Sigmoid colon (tissue), 7 donors: ENCODE measurements around the gene GPR27. TPM values are rescaled to one million over a fixed set of nuclear protein-coding genes. Genes with fewer than 3 reads are reported as not detected.

Experiments
- DNase-seq: peaks from one replicate; pipeline ENCODE4 v3.0.0-alpha.2; 2019
- H3K27ac ChIP-seq, 4 donors: fragments of 200-600 bp; sonication (generic); one replicate each; pipeline ENCODE4 v1.5.1; 2016 to 2019; ENCODE audit warnings: mild to moderate bottlenecking in 1 of 4
- H3K27me3 ChIP-seq, 3 donors: fragments of 200-600 bp; sonication (generic); one replicate each; pipeline ENCODE4 v1.5.1; 2019; ENCODE audit warnings: mild to moderate bottlenecking in 1 of 3
- H3K36me3 ChIP-seq, 4 donors: fragments of 200-600 bp; sonication (generic); one replicate each; pipeline ENCODE4 v1.5.1; 2016 to 2019
- H3K4me1 ChIP-seq, 4 donors: fragments of 200-600 bp; sonication (generic); one replicate each; pipeline ENCODE4 v1.5.1; 2017 to 2019
- H3K4me3 ChIP-seq, 4 donors: fragments of 200-600 bp; sonication (generic); one replicate each; pipeline ENCODE4 v1.5.1; 2017 to 2019; ENCODE audit warnings: mild to moderate bottlenecking in 2 of 4, moderate library complexity in 1 of 4
- H3K9me3 ChIP-seq, 4 donors: fragments of 200-600 bp in 3 of 4; sonication (generic) in 3 of 4; one replicate each; pipeline versions ENCODE4 v1.5.1 to v1.6.1; 2013 to 2019
- EP300 ChIP-seq, 4 donors: sonication (generic); formaldehyde crosslinking; IDR thresholded peaks; one replicate each; pipeline ENCODE4 v1.6.1; 2017; ENCODE audit warnings: antibody characterized with exemption in 4 of 4
- POLR2A ChIP-seq, 2 donors: fragments of 450-650 bp; IDR thresholded peaks; one replicate each; pipeline ENCODE4 v1.6.1; 2016; ENCODE audit warnings: antibody characterized with exemption in 2 of 2, mild to moderate bottlenecking in 2 of 2, moderate library complexity in 2 of 2
- POLR2AphosphoS5 ChIP-seq, 4 donors: sonication (generic); formaldehyde crosslinking; IDR thresholded peaks; one replicate each; pipeline ENCODE4 v1.6.1; 2017; ENCODE audit warnings: antibody characterized with exemption in 4 of 4
- WGBS, 2 donors: extraction: QIAGEN DNeasy Blood & Tissue Kit; methylation state at CpG; one replicate each; pipeline ENCODE4 v1.1.7; 2013; 5-methylcytosine and 5-hydroxymethylcytosine counted together
- intact Hi-C: fragments of 100-400 bp; cut with DNase I; formaldehyde crosslinking; loops from one replicate; pipeline ENCODE4 v1.15.1; 2023
- polyA plus RNA-seq, 3 donors: library from polyadenylated mRNA; stranded (reverse); fragments of 200-250 nt; gene quantifications; one replicate each; pipeline ENCODE4 v1.2.3, GENCODE V29; 2013
- total RNA-seq, 4 donors: library from RNA; depleted of rRNA; stranded (reverse); fragments of >200 nt; gene quantifications; one replicate each; pipeline ENCODE4 v1.1.0, GENCODE V29; 2016
- TF ChIP-seq, protein P1 (sequence below), 4 experiments: fragments of 450-650 bp in 3 of 4; fragments of 200-600 bp in 1 of 4; IDR thresholded peaks; one replicate each; pipeline ENCODE4 v1.5.1; 2016 to 2019; ENCODE audit warnings: antibody characterized with exemption in 4 of 4, mild to moderate bottlenecking in 3 of 4, moderate library complexity in 2 of 4
- donor health status: healthy with polysubstance abuse.
- donor health status: Bipolar disorder and iron deficiency.
- donor health status: healthy.

GPR27 gene
- total and polyA plus RNA-seq, 7 donors, result 0.33 to 1.4 (median 0.95) TPM; not detected in 1

DNA sequence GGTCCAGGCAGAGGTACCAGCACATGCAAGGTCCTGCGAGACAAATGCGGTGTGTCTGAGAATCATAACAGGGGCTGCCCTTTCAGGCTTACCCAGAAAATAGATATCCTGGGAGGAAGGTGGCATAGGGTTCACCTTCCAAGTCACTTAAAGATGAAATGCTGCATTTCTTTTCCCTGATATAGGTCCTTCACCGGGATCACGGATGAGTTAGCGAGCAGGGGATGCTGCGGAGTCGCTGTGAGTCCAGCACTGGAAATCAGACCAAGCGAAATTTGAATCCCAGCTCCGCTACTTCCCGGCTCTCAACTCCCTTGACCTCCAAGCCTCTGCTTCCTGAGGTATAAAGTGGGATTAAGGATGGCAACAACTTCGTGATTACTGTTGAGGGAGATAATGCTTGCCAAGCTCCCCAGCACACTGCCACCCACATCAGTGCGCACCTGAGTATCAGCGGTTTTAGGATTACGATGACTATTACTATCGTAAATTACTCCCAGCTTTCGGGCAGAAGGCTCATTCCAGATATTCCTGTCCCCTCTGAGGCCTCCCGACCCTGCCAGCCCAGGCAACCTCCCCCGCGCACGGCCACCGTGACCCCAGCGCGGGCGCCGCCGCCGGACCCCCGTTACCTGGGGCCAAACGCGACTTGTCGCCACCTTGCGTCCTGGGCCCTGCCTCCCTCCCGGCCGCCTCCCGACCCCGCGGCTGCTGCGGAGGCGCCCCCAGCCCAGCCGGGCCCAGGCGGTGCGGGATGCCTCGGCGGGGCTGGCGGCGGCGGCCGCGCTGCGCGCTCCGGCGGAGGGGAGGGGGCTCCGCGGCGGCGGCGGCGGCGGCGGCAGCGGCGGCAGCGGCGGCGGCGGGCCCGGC, 589 bp upstream of the GPR27 start:
- TF ChIP-seq POLR2A (IDR thresholded peaks at IDR 0.05) (no peak), POLR2AphosphoS5 (IDR thresholded peaks at IDR 0.05) (no peak), EP300 (IDR thresholded peaks at IDR 0.05) (no peak)
- TF ChIP-seq, protein P1, sequence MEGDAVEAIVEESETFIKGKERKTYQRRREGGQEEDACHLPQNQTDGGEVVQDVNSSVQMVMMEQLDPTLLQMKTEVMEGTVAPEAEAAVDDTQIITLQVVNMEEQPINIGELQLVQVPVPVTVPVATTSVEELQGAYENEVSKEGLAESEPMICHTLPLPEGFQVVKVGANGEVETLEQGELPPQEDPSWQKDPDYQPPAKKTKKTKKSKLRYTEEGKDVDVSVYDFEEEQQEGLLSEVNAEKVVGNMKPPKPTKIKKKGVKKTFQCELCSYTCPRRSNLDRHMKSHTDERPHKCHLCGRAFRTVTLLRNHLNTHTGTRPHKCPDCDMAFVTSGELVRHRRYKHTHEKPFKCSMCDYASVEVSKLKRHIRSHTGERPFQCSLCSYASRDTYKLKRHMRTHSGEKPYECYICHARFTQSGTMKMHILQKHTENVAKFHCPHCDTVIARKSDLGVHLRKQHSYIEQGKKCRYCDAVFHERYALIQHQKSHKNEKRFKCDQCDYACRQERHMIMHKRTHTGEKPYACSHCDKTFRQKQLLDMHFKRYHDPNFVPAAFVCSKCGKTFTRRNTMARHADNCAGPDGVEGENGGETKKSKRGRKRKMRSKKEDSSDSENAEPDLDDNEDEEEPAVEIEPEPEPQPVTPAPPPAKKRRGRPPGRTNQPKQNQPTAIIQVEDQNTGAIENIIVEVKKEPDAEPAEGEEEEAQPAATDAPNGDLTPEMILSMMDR (IDR thresholded peaks at IDR 0.05), result no peak
- intact Hi-C loops, result no loop called here

GRCh38 chr3:71754610-71755253, 1.1 kb downstream of the GPR27 start:
- WGBS, 2 donors, result 22 to 43% methylated on average over 65 of the region's 65 CpGs
- Histone ChIP-seq H3K9me3 (no peaks in the 10 kb centered on the region), H3K27me3 (peaks cover 0 to 7% (median 0%) of the 10 kb centered on the region in 3 donors), H3K27ac (no peak overlapping the region), H3K4me3 (peak overlapping the region; percentile 24 to 56 (median 52)), H3K4me1 (peaks cover 0 to 15% (median 6%) of the 10 kb centered on the region in 4 donors), H3K36me3 (no peaks in the 10 kb centered on the region)
- TF ChIP-seq, protein P1 (IDR thresholded peaks at IDR 0.05), result no peak
- no peak for TF ChIP-seq POLR2A (IDR thresholded peaks at IDR 0.05)
- TF ChIP-seq POLR2AphosphoS5 (IDR thresholded peaks at IDR 0.05), result no peak
- TF ChIP-seq EP300 (IDR thresholded peaks at IDR 0.05), result no peak
- intact Hi-C loops, result no loop called here
- DNase-seq, result no peak

More for the DNA sequence above, 589 bp upstream of the GPR27 start:
- 12 to 13% methylated on average over 68 of the region's 68 CpGs for WGBS, 2 donors
- Histone ChIP-seq H3K9me3 (no peaks in the 10 kb centered on the region), H3K4me3 (peak overlapping the region; percentile 24 to 56 (median 52)), H3K27ac (no peak overlapping the region), H3K36me3 (no peaks in the 10 kb centered on the region), H3K27me3 (peaks cover 0 to 7% (median 0%) of the 10 kb centered on the region in 3 donors), H3K4me1 (peaks cover 0 to 15% (median 6%) of the 10 kb centered on the region in 4 donors)
- DNase-seq, result no peak

GRCh38 chr3:71758091-71758490, 4.4 kb downstream of the GPR27 start:
- intact Hi-C loops, result no loop called here
- no peak overlapping the region for H3K4me3 ChIP-seq
- H3K9me3 ChIP-seq, result no peaks in the 10 kb centered on the region
- no peak overlapping the region for H3K27ac ChIP-seq
- no peaks in the 10 kb centered on the region for H3K36me3 ChIP-seq
- peaks cover 0 to 15% (median 0%) of the 10 kb centered on the region in 3 donors for H3K27me3 ChIP-seq
- H3K4me1 ChIP-seq, result peaks cover 0 to 12% (median 4%) of the 10 kb centered on the region in 4 donors
- WGBS, 2 donors, result 84 to 95% methylated on average over 2 of the region's 2 CpGs
- TF ChIP-seq POLR2AphosphoS5 (IDR thresholded peaks at IDR 0.05) (no peak), POLR2A (IDR thresholded peaks at IDR 0.05) (no peak), EP300 (IDR thresholded peaks at IDR 0.05) (no peak)
- TF ChIP-seq, protein P1 (IDR thresholded peaks at IDR 0.05), result no peak
- no peak for DNase-seq

- TF ChIP-seq, protein P1 (IDR thresholded peaks at IDR 0.05), result no peak
- no peak for TF ChIP-seq EP300 (IDR thresholded peaks at IDR 0.05)
- peaks cover 0 to 6% (median under 1%) of the 10 kb centered on the region in 4 donors for H3K4me1 ChIP-seq
- no peaks in the 10 kb centered on the region for H3K9me3 ChIP-seq
- H3K4me3 ChIP-seq, result no peak overlapping the region
- H3K36me3 ChIP-seq, result no peaks in the 10 kb centered on the region
- peaks cover 0 to 15% (median 0%) of the 10 kb centered on the region in 3 donors for H3K27me3 ChIP-seq
- intact Hi-C loops, result no loop called here
- H3K27ac ChIP-seq, result no peak overlapping the region
- 75 to 83% methylated on average over 5 of the region's 5 CpGs for WGBS, 2 donors
- DNase-seq, result no peak
Measured at GRCh38 chr3:71759401-71759800, 5.7 kb downstream of the GPR27 start.
